ENCODE results near the gene PCBP3. TPM values are rescaled to one million over a fixed set of nuclear protein-coding genes. Genes with fewer than 3 reads are reported as not detected.

The PCBP3 gene
- total RNA-seq, 1 donor from 2014 or later = not detected

GRCh38 chr21:45937721-45938452 lies 294.4 kb downstream of the PCBP3 start:
- Histone ChIP-seq H3K9me3 (ENCODE audit: control insufficient read depth in 3 of 3, low read length in 3 of 3) (peaks cover 6 to 17% (median 7%) of the 10 kb centered on the region in 3 donors), H3K27me3 (ENCODE audit: control insufficient read depth in 3 of 3, insufficient read depth in 3 of 3, low read length in 3 of 3) (peaks cover 0 to 23% (median 10%) of the 10 kb centered on the region in 3 donors), H3K4me1 (ENCODE audit: control insufficient read depth in 3 of 3, insufficient read depth in 3 of 3, low read length in 3 of 3) (no peaks in the 10 kb centered on the region), H3K4me3 (ENCODE audit: low read length in 3 of 3) (no peak overlapping the region), H3K27ac (ENCODE audit: low read depth, low read length) (no peak overlapping the region), H3K9ac (ENCODE audit: low read depth in 1 of 3, low read length in 3 of 3) (no peak overlapping the region), H3K36me3 (ENCODE audit: control insufficient read depth in 3 of 3, insufficient read depth in 3 of 3, low read length in 3 of 3) (no peaks in the 10 kb centered on the region)

- Histone ChIP-seq H3K27ac (ENCODE audit: low read depth, low read length) (no peak overlapping the region), H3K9me3 (ENCODE audit: control insufficient read depth in 3 of 3, low read length in 3 of 3) (peaks cover 6 to 17% (median 7%) of the 10 kb centered on the region in 3 donors), H3K4me3 (ENCODE audit: low read length in 3 of 3) (no peak overlapping the region), H3K9ac (ENCODE audit: low read depth in 1 of 3, low read length in 3 of 3) (no peak overlapping the region), H3K36me3 (ENCODE audit: control insufficient read depth in 3 of 3, insufficient read depth in 3 of 3, low read length in 3 of 3) (no peaks in the 10 kb centered on the region), H3K4me1 (ENCODE audit: control insufficient read depth in 3 of 3, insufficient read depth in 3 of 3, low read length in 3 of 3) (no peaks in the 10 kb centered on the region), H3K27me3 (ENCODE audit: control insufficient read depth in 3 of 3, insufficient read depth in 3 of 3, low read length in 3 of 3) (peaks cover 0 to 24% (median 15%) of the 10 kb centered on the region in 3 donors)
Measured at GRCh38 chr21:45938453-45938755, 294.9 kb downstream of the PCBP3 start.

- peaks cover 6 to 17% (median 7%) of the 10 kb centered on the region in 3 donors for H3K9me3 ChIP-seq (ENCODE audit: control insufficient read depth in 3 of 3, low read length in 3 of 3)
- H3K36me3 ChIP-seq (ENCODE audit: control insufficient read depth in 3 of 3, insufficient read depth in 3 of 3, low read length in 3 of 3) = no peaks in the 10 kb centered on the region
- no peaks in the 10 kb centered on the region for H3K4me1 ChIP-seq (ENCODE audit: control insufficient read depth in 3 of 3, insufficient read depth in 3 of 3, low read length in 3 of 3)
- H3K9ac ChIP-seq (ENCODE audit: low read depth in 1 of 3, low read length in 3 of 3) = no peak overlapping the region
- H3K27me3 ChIP-seq (ENCODE audit: control insufficient read depth in 3 of 3, insufficient read depth in 3 of 3, low read length in 3 of 3) = peaks cover 0 to 24% (median 17%) of the 10 kb centered on the region in 3 donors
- no peak overlapping the region for H3K27ac ChIP-seq (ENCODE audit: low read depth, low read length)
- no peak overlapping the region for H3K4me3 ChIP-seq (ENCODE audit: low read length in 3 of 3)
Measured at GRCh38 chr21:45938811-45939520, 295.4 kb downstream of the PCBP3 start.

DNA sequence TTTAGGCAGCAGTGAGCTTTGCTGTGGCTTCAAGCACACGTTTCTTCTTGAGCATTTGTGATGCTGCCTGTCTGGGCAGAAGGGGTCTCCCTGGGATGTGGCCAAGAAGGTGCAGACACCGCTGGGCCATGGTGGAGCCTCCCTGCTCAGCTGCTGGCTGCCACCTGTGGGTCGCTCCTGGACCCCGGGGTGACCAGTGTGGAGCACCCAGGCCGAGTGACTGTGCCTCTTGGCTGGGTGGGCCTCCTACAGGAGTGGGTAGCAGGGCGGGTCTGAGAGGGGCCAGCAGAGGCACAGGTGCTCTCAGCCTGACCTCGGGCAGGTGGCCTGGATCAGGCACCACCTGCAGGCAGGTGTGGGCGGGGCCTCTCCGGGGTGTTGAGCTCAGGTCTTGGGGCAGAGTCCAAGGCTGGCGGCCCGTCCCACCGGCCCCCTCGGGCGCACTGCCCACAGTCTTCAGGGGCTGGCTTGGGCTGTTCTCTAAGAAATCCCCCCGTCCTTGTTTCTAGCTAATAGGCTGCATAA lies 296.1 kb downstream of the PCBP3 start:
- Histone ChIP-seq H3K9me3 (ENCODE audit: control insufficient read depth in 3 of 3, low read length in 3 of 3) (peaks cover 6 to 16% (median 7%) of the 10 kb centered on the region in 3 donors), H3K4me1 (ENCODE audit: control insufficient read depth in 3 of 3, insufficient read depth in 3 of 3, low read length in 3 of 3) (no peaks in the 10 kb centered on the region), H3K36me3 (ENCODE audit: control insufficient read depth in 3 of 3, insufficient read depth in 3 of 3, low read length in 3 of 3) (no peaks in the 10 kb centered on the region), H3K9ac (ENCODE audit: low read depth in 1 of 3, low read length in 3 of 3) (no peak overlapping the region), H3K4me3 (ENCODE audit: low read length in 3 of 3) (no peak overlapping the region), H3K27me3 (ENCODE audit: control insufficient read depth in 3 of 3, insufficient read depth in 3 of 3, low read length in 3 of 3) (peaks cover 3 to 28% (median 17%) of the 10 kb centered on the region in 3 donors), H3K27ac (ENCODE audit: low read depth, low read length) (no peak overlapping the region)

DNA sequence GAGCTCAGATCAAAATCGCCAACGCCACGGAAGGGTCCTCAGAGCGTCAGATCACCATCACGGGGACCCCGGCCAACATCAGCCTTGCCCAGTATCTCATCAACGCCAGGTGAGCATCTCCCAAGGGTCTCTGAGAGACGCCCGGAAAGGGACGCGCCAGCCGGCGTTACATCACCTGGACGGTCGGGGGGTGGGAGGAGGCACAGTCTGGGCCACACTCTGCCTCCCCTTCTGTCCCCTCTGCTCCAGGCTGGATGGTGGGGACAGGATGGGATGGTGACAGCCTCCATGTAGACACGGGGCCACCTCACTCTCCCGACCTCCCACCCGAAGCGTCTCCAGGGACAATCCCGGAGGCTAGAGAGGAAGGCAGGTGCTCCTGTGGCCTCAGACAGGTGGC lies 296.6 kb downstream of the PCBP3 start:
- H3K36me3 ChIP-seq (ENCODE audit: control insufficient read depth in 3 of 3, insufficient read depth in 3 of 3, low read length in 3 of 3) = no peaks in the 10 kb centered on the region
- H3K27me3 ChIP-seq (ENCODE audit: control insufficient read depth in 3 of 3, insufficient read depth in 3 of 3, low read length in 3 of 3) = peaks cover 6 to 30% (median 17%) of the 10 kb centered on the region in 3 donors
- peaks cover 6 to 12% (median 7%) of the 10 kb centered on the region in 3 donors for H3K9me3 ChIP-seq (ENCODE audit: control insufficient read depth in 3 of 3, low read length in 3 of 3)
- H3K9ac ChIP-seq (ENCODE audit: low read depth in 1 of 3, low read length in 3 of 3) = no peak overlapping the region
- no peak overlapping the region for H3K4me3 ChIP-seq (ENCODE audit: low read length in 3 of 3)
- H3K4me1 ChIP-seq (ENCODE audit: control insufficient read depth in 3 of 3, insufficient read depth in 3 of 3, low read length in 3 of 3) = no peaks in the 10 kb centered on the region
- H3K27ac ChIP-seq (ENCODE audit: low read depth, low read length) = no peak overlapping the region

DNA sequence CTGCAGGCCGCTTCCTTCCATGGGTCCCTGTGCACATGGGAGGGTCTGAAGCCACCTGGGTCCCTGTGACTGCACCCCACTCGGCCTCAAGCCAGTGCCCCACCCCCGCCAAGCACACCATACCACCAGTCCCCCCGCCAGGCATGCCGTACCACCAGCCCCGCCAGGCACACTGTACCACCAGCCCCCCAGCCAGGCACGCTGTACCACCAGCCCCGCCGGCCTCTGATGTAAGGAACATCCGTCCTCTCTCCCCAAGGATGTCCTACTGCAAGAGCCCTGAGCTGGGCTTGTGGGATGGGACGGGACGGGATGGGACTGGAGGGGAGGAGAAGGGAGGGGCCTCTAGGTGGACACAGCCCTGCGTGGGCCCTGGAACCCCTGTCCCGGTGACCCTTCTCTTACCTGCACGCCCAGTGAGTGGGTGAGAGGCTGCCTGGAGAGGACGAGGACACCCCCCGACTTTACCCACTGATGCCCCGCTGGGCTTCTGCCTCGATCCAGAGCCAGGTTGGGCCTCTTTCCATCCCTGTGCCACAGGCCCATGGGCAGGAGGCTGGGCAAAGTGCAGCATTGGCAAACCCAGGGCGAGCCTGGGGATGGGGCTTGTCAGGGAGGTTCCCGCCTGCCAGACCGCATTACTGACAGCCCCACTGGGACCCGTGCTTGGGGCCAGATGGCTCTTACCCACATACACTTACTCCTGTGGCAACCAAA lies 297.3 kb downstream of the PCBP3 start:
- H3K4me1 ChIP-seq (ENCODE audit: control insufficient read depth in 3 of 3, insufficient read depth in 3 of 3, low read length in 3 of 3) = no peaks in the 10 kb centered on the region
- H3K36me3 ChIP-seq (ENCODE audit: control insufficient read depth in 3 of 3, insufficient read depth in 3 of 3, low read length in 3 of 3) = no peaks in the 10 kb centered on the region
- no peak overlapping the region for H3K9ac ChIP-seq (ENCODE audit: low read depth in 1 of 3, low read length in 3 of 3)
- peaks cover 6 to 30% (median 17%) of the 10 kb centered on the region in 3 donors for H3K27me3 ChIP-seq (ENCODE audit: control insufficient read depth in 3 of 3, insufficient read depth in 3 of 3, low read length in 3 of 3)
- H3K27ac ChIP-seq (ENCODE audit: low read depth, low read length) = no peak overlapping the region
- no peak overlapping the region for H3K4me3 ChIP-seq (ENCODE audit: low read length in 3 of 3)
- peaks cover 4 to 6% (median 5%) of the 10 kb centered on the region in 3 donors for H3K9me3 ChIP-seq (ENCODE audit: control insufficient read depth in 3 of 3, low read length in 3 of 3)

DNA sequence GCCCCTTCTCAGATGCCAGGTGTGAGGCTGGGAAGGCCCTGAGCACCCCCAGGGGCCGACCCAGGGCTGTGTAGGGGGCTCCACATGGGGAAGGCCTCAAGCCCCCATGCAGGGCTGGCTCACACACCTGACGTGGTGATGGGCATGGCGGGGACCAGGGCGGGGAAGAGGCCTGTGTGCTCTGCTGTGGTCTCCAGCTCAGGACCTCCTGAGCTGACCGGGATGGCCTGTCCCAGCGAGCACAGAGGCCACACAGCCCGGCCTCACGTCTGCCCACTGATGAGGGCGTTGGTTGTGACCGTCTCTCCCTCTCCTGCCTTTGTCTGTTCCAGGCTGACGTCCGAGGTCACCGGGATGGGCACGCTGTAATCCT lies 297.8 kb downstream of the PCBP3 start:
- Histone ChIP-seq H3K36me3 (ENCODE audit: control insufficient read depth in 3 of 3, insufficient read depth in 3 of 3, low read length in 3 of 3) (no peaks in the 10 kb centered on the region), H3K9me3 (ENCODE audit: control insufficient read depth in 3 of 3, low read length in 3 of 3) (peaks cover 0 to 1% (median 0%) of the 10 kb centered on the region in 3 donors), H3K9ac (ENCODE audit: low read depth in 1 of 3, low read length in 3 of 3) (no peak overlapping the region), H3K27ac (ENCODE audit: low read depth, low read length) (no peak overlapping the region), H3K4me3 (ENCODE audit: low read length in 3 of 3) (no peak overlapping the region), H3K27me3 (ENCODE audit: control insufficient read depth in 3 of 3, insufficient read depth in 3 of 3, low read length in 3 of 3) (peaks cover 6 to 30% (median 17%) of the 10 kb centered on the region in 3 donors), H3K4me1 (ENCODE audit: control insufficient read depth in 3 of 3, insufficient read depth in 3 of 3, low read length in 3 of 3) (no peaks in the 10 kb centered on the region)

- Histone ChIP-seq H3K4me3 (ENCODE audit: low read length in 3 of 3) (no peak overlapping the region), H3K4me1 (ENCODE audit: control insufficient read depth in 3 of 3, insufficient read depth in 3 of 3, low read length in 3 of 3) (no peaks in the 10 kb centered on the region), H3K27ac (ENCODE audit: low read depth, low read length) (no peak overlapping the region), H3K9me3 (ENCODE audit: control insufficient read depth in 3 of 3, low read length in 3 of 3) (no peaks in the 10 kb centered on the region), H3K36me3 (ENCODE audit: control insufficient read depth in 3 of 3, insufficient read depth in 3 of 3, low read length in 3 of 3) (no peaks in the 10 kb centered on the region), H3K9ac (ENCODE audit: low read depth in 1 of 3, low read length in 3 of 3) (no peak overlapping the region), H3K27me3 (ENCODE audit: control insufficient read depth in 3 of 3, insufficient read depth in 3 of 3, low read length in 3 of 3) (peaks cover 6 to 30% (median 17%) of the 10 kb centered on the region in 3 donors)
Measured at GRCh38 chr21:45941717-45942546, 298.4 kb downstream of the PCBP3 start.

Data from skeletal muscle tissue (tissue), 4 donors.